ENCODE results near the gene DENND1A. TPM values are rescaled to one million over a fixed set of nuclear protein-coding genes. Genes with fewer than 3 reads are reported as not detected.

Gene DENND1A
- total and polyA plus RNA-seq, 2 of the 13 experiments (the other 11 are each of a cell fraction or from before 2014, with no cell fraction given), result 14.8 to 30.1 TPM

DNA sequence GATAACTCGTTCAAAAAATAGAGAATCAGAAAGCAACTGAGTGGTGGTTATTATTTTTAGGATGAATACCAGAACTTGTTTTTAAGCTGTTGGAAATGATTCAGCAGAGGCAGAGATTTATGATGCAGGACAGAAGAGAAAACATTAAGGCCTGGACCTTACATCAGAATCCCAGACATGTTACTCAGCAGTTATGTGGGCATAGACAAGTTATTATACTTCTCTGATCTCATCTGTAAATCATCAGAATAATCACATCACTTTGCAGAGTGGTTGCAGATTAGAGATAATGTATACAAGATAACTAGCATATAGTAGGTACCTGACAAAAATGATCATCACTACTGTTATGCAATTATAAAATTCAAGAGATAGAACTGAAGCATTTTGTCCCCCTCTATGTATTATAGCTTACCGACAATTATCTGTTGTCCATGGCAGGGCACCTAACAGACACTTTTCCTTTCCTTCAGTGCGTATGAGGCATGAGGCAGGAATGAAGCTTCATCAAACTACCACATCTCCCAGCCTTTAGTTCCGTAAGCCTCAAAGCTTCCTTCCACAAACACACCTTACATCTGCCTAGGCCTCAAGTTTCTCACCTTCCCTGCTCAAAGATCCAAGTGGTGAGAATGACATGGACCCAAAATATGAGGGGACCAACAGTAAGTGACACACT is 165.9 kb downstream of the DENND1A start:
- H3K27ac ChIP-seq (ENCODE audit: extremely low read length, insufficient read depth, low read length), result no peak overlapping the region
- BruUV-seq (replicated peaks), result no TSS peak
- DNase-seq (ENCODE audit: low spot score), result no peak
- H4K20me1 ChIP-seq (ENCODE audit: insufficient read depth, low read length), result no peaks in the 10 kb centered on the region
- ChIA-PET CTCF (ENCODE audit: low intra/inter-chr PET ratio, low total read pairs) (no interaction called here), POLR2A (no interaction called here)
- 97% methylated on average over 4 of the region's 4 CpGs for WGBS (ENCODE audit: low lambda C conversion rate)
- in situ Hi-C loops (cut with HindIII; ENCODE audit: extremely low pct_ligation_motif_present, low pct_unique_long_range_greater_than_20kb), result no loop called here
- no peak overlapping the region for H3K4me3 ChIP-seq (replicated peaks in 1 of 3; ENCODE audit: insufficient read depth in 1 of 3, low read depth in 2 of 3, low read length in 3 of 3)
- H3K9ac ChIP-seq (ENCODE audit: insufficient read depth, low read depth, low read length), result no peak overlapping the region
- no peak overlapping the region for H2AFZ ChIP-seq (ENCODE audit: low read length)
- H3K4me1 ChIP-seq (ENCODE audit: insufficient read depth, low read length), result peaks cover 24% of the 10 kb centered on the region
- no peak for ATAC-seq
- no peaks in the 10 kb centered on the region; a peak in 1 of 5 replicates for H3K27me3 ChIP-seq (ENCODE audit: control insufficient read depth in 1 of 2, insufficient read depth in 2 of 2, low read length in 2 of 2)
- TF ChIP-seq NBN (conservative IDR thresholded peaks at IDR 0.05) (no peak), NKX3-1 (CRISPR knock-in tag; IDR thresholded peaks at IDR 0.05) (no peak), ZNF570 (CRISPR knock-in tag; IDR thresholded peaks at IDR 0.05; ENCODE audit: borderline replicate concordance) (no peak)
- no peak for FAIRE-seq
- H3K36me3 ChIP-seq (replicated peaks in 1 of 2; ENCODE audit: control insufficient read depth in 1 of 2, insufficient read depth in 2 of 2, low read length in 2 of 2), result no peaks in the 10 kb centered on the region
- H3K79me2 ChIP-seq (ENCODE audit: insufficient read depth, low read length), result no peaks in the 10 kb centered on the region
- no peaks in the 10 kb centered on the region for H3K9me3 ChIP-seq (ENCODE audit: low read length)
- intact Hi-C loops (cut with micrococcal nuclease; ENCODE audit: unreplicated experiment), result no loop called here
- H3K4me2 ChIP-seq (ENCODE audit: low read depth, low read length), result no peak overlapping the region

DNA sequence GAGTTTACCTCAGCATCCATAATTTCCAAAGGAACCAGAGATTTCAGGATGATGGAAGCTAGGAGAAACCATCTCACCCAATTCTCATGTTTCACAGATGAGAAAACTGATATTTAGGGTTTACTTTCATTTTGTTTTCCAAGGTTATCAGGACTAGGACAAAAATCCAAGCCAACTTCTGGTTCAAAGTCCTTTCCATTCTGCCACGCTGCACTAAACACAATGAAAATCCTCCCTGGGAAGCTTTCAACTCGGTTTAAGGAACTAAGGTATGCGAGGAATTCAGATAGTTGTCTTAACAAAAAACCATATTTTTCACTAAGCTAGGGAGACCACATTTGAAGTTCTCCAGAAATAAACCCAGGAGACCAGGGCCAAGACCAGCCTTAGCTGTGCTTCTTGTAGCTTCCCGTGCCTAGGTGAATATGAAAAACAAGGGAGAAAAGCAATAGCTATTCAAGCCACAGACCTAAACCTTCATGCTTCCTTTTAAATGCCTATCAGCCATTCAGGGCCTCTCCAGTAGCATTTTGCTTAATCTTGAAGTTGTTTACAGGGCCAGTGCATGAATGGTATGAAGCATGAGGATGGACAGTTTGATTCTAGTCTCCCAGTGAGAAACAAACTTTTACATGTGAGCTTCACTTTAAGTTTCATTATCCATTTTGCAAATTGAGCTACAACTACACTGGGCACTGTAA is 167.9 kb downstream of the DENND1A start:
- peak; percentile 65 for FAIRE-seq
- intact Hi-C loops (cut with micrococcal nuclease; ENCODE audit: unreplicated experiment) (no loop called here), in situ Hi-C loops (cut with HindIII; ENCODE audit: extremely low pct_ligation_motif_present, low pct_unique_long_range_greater_than_20kb) (no loop called here)
- no TSS peak for BruUV-seq (replicated peaks)
- H3K36me3 ChIP-seq (replicated peaks in 1 of 2; ENCODE audit: control insufficient read depth in 1 of 2, insufficient read depth in 2 of 2, low read length in 2 of 2), result peaks cover 4 to 11% of the 10 kb centered on the region in 2 experiments; a peak in 4 of 5 replicates
- peak; percentile 53 for ATAC-seq
- H3K27me3 ChIP-seq (ENCODE audit: control insufficient read depth in 1 of 2, insufficient read depth in 2 of 2, low read length in 2 of 2), result no peaks in the 10 kb centered on the region; a peak in 1 of 5 replicates
- H3K79me2 ChIP-seq (ENCODE audit: insufficient read depth, low read length), result no peaks in the 10 kb centered on the region
- H4K20me1 ChIP-seq (ENCODE audit: insufficient read depth, low read length), result no peaks in the 10 kb centered on the region
- H3K4me2 ChIP-seq (ENCODE audit: low read depth, low read length), result peak overlapping the region; percentile 65
- ChIA-PET POLR2A (interaction anchor here (1.1 to 1.6 kb wide), 2 partner anchors 20 to 161 kb away, joined by 3 to 5 read pairs; no protein-coding TSS in a partner anchor), CTCF (ENCODE audit: low intra/inter-chr PET ratio, low total read pairs) (no interaction called here)
- peak overlapping the region; percentile 68 for H3K27ac ChIP-seq (ENCODE audit: extremely low read length, insufficient read depth, low read length)
- H2AFZ ChIP-seq (ENCODE audit: low read length), result no peak overlapping the region
- no peaks in the 10 kb centered on the region for H3K9me3 ChIP-seq (ENCODE audit: low read length)
- no peak overlapping the region for H3K4me3 ChIP-seq (replicated peaks in 1 of 3; ENCODE audit: insufficient read depth in 1 of 3, low read depth in 2 of 3, low read length in 3 of 3)
- H3K4me1 ChIP-seq (ENCODE audit: insufficient read depth, low read length), result peaks cover 24% of the 10 kb centered on the region
- H3K9ac ChIP-seq (ENCODE audit: insufficient read depth, low read depth, low read length), result no peak overlapping the region; the same call in 1 of the 2 replicates
- DNase-seq (ENCODE audit: low spot score), result peak; percentile 66
- WGBS (ENCODE audit: low lambda C conversion rate), result 33% methylated on average over 4 of the region's 4 CpGs
- TF ChIP-seq, protein P1, sequence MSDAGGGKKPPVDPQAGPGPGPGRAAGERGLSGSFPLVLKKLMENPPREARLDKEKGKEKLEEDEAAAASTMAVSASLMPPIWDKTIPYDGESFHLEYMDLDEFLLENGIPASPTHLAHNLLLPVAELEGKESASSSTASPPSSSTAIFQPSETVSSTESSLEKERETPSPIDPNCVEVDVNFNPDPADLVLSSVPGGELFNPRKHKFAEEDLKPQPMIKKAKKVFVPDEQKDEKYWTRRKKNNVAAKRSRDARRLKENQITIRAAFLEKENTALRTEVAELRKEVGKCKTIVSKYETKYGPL (CRISPR knock-in tag; IDR thresholded peaks at IDR 0.05), result no peak
- TF ChIP-seq NCOR1 (IDR thresholded peaks at IDR 0.05; ENCODE audit: borderline replicate concordance, low read length) (peak; percentile 66; the same call in 1 of the 2 replicates), GLI4 (CRISPR knock-in tag; IDR thresholded peaks at IDR 0.05; ENCODE audit: borderline replicate concordance) (no peak), ZNF816 (CRISPR knock-in tag; IDR thresholded peaks at IDR 0.05; ENCODE audit: borderline replicate concordance) (no peak), SOX5 (CRISPR knock-in tag; IDR thresholded peaks at IDR 0.05; ENCODE audit: borderline replicate concordance) (peak; percentile 42; the same call in 1 of the 2 replicates), GFI1 (CRISPR knock-in tag; IDR thresholded peaks at IDR 0.05; ENCODE audit: borderline replicate concordance) (peak; percentile 64; the same call in 1 of the 2 replicates), NFAT5 (CRISPR knock-in tag; IDR thresholded peaks at IDR 0.05) (no peak), HDAC2 (CRISPR knock-in tag; IDR thresholded peaks at IDR 0.05) (peak; percentile 45; the same call in 1 of the 2 replicates)
